HG02973 (cell line): ENCODE results near the gene ZSCAN5C.
"Not testable (repeated sequence)": the region's sequence is repeated elsewhere in the genome, so short reads cannot be mapped to it uniquely, and the experiment has no call there.

Experiments
- ATAC-seq: cut with Tn5 transposase; IDR thresholded peaks from one replicate; pipeline ENCODE4 v1.9.1; 2021; ENCODE audit warnings: moderate library complexity; ENCODE audit not compliant: unreplicated experiment

ZSCAN5C gene

DNA sequence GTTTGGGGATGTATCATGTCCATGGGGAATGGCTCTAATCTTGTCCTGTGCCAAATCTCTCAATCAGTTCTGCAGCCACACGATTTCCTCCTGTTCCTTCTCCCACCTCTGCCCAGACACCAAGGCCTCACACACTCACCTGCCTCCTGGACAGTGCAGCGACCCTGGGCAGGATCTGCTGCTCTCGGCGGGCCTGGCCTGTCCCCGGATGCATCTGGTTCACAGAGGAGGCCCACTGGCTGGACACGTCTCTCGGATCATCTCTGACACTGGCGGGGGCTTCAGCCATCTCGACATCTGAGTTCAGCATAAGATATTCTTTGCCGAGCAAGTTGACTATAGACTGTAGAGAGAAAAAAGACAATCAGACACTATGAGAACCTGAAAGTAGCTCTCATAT, 10.4 kb upstream of the ZSCAN5C start:
- no peak for ATAC-seq

DNA sequence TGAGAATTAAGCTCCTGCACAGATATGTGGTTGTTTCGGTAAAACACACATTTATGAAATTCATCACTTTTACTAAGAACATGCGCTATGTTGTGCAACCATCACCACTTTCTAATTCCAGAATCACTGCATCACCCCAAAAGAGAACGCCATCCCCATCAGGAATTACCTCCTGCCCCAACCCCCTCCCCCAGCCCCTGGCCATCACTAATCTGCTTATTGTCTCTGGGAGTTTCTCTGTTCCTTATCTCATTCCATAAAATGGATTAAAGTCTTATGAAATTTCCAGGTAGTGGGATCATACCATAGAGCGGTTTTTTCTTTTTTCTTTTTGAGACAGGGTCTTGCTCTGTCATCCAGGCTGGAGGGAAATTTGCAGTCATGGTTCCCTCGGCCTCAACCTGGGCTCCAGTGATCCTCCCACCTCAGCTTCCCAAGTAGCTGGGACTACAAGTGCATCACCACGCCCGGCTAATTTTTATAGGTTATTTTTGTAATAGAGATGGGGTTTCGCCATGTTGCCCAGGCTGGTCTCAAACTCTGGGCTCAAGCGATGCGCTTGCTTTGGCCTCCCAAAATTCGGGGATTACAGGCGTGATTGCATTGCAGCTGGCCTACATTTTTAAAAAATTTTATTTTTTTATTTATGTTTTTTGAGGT, 8.0 kb upstream of the ZSCAN5C start:
- ATAC-seq = no peak

DNA sequence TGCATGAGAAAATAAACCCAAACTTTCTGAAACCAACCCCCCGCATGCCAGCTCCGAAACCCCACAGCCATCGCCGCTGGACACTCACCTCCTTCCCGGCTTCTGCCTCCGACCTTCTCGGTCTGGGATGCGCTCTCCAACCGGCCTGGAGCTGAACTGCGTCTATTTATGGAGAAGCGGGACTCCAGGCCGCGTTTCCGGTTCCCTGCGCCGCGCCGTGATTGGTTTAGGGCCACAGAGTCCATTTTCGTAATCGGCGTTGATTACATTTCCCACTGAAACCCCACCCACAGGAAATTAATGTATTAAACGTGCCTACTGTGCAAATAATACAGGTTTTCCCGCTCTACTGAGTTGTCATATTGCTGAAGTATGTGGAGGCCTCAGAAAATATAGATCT, 4.4 kb upstream of the ZSCAN5C start, which contains the start of gene ZSCAN5B:
Gene ZSCAN5B, minus strand, starts transcription at position 138 of the 400 bp plus-strand sequence. CDS start 4,731 bp downstream, outside the sequence.
- not testable (repeated sequence) for ATAC-seq

DNA sequence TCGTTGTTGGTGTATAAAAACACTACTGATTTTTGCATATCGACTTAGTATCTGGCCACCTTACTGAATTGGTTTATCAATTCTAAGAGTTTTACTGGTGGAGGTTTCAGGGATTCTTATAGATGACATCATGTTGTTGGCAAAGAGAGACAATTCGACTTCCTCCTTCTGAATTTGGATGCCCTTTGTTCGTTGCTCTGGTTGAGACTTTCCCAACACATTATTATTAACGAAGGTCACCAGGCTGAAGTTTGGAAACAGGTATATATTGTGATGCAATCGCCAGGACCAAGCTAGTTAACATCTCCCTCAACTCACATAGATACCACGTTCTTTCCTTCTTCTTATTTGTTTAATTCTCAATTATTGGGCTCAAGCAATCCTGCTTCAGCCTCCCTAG, 2.4 kb upstream of the ZSCAN5C start:
- ATAC-seq = no peak

DNA sequence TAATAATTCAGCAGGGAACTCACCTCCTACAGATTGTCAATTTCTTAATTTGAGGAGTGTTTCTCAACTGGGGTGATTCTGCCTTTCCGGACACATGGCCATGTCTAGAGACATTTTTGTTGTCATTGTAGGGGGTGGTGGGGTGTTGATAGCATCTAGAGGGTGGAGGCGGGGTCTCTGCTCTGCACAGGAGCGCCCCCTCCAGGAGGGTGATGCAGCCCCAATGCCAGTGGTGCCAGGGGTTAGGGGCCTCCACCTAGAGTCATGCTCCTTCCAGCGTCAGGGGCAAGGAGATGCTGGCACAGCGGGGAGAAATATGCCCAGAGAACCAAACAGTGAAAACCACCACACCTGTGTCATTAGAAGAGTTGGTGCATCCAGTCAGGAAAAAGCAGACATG, 5.5 kb downstream of the ZSCAN5C start:
- ATAC-seq = not testable (repeated sequence)

DNA sequence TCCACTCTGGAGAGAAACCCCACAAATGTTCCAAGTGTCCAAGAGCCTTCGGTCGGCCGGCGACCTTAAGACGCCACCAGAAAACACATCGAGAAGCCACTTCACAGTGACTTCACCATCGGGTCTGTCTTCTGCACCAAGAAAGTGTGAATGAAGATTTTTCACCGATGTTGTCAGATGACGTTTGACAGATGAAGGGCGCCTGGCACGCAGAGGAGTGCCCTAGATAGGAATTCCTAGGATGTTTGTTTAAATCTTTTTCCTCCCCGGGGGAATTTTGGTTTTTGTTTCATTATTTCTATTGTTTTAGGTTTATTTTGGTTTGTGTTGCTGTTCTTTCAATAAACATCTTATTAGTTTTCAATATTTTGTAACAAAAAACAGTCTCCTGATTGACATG, 7.0 kb downstream of the ZSCAN5C start:
- no peak for ATAC-seq

DNA sequence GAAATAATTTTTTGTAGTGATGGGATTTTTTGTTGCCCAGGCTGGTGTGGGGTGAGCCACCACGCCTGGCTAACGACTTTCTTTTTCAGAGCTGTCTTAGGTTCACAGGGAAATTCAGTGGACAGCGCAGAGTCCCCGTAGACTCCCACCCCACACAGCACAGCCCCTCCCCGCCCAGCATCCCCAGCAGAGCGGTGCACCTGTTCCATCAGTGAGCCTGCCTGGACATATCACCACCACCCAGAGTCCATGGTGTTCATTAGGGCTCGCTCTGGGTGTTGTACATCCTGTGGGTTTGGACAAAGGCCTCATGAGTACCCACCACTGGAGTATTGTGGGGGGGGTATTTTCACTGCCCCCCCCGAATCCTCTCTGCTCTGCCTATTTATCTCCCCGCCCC, 8.0 kb downstream of the ZSCAN5C start:
- ATAC-seq = not testable (repeated sequence)

DNA sequence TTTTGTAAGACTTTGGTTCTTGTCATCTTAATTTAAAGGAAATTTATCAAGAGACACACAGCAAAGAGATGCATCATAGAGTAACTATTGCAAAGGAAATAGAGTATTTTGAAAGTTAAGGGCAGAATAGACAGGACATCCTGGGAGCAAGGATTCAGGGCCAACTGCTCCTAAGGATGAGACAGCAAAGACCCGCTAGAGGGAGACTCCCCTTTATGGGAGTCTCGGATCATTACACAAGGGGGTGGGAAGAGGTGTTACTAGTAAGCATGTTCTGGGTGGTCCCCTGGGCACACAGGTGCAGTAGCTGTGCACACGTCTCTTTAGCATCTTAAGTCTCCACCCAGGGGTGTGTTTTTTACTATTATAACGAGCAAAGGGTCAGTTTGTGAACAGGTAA, 9.6 kb downstream of the ZSCAN5C start:
- ATAC-seq = no peak

DNA sequence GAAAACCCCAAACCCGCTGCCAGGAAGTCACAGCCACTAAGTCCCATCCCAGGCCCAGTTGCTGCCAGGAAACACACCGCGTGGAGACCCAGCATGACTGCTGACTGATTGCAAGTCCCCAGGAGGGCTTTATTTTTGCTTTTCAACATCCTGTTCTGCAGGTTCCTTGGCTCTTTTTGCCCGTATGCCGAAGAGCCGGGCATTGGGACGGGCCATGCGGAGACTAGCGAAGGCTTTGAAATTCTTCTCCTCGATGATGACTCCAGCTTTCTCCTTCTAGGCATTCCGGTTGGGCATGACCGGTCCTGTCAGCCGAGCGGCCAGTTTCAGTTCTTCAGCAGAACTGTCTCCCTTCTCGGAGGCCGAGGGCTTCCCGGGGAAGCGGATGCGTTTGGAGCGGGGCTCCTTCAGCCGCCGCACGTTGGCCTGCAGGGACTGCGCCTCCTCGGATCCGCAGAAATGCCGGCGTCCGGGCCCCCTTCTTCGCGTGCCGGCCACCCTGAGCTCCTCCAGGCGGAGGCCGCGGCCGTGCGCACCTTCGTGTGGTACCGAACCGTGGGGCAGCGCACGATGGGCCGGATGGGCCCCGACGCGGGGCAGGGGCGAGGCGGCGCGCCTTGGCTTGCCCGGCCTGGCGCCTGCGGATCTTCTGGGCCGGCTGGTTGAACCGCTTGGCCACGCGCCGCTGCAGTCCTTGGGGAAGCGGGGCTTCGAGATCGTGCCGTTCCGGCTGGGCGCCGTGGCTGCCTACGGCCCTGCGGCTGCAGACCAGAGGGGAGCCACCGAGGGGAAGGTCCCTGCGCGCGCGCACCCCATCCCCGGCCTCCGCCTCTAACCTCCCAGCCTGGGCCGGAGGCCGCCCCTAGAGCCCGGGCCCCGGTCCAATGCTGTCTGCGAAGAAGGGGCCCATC, 15.2 kb downstream of the ZSCAN5C start:
- no peak for ATAC-seq

DNA sequence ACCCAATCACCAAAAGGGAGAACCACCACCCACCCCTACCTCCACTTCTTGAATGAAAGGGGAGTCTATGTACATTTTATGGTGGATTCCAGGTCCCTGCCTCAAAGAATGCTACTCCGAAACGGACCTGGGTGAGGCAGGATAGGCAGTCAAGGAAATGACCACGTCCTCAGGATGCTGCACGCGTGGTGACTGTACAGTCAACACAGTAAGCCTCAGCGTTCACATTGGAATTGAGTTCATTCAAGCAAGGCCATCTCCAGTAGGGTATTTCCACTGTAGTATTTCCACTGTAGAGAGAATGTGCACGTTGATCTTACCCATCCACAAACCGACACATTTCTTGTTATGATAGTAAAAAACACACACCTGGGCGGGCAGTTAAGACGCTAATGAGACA, 16.9 kb downstream of the ZSCAN5C start:
- ATAC-seq = no peak

DNA sequence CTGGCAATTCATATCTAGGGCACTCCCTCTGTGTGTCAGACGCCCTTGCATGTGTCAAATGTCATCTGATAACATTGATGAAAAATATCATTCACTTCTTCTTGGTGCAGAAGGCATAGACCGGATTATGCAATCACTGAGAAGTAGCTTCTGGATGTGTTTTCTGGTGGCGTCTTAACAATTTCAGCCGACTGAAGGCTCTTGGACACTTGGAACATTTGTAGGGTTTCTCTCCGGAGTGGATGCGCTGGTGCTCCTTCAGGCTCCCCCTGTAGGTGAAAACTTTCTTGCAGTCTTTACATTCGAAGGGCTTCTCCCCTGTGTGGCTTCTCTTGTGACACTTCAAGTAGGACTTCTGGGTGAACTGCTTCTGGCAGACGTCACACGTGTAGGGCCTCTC, 19.4 kb downstream of the ZSCAN5C start:
- not testable (repeated sequence) for ATAC-seq

DNA sequence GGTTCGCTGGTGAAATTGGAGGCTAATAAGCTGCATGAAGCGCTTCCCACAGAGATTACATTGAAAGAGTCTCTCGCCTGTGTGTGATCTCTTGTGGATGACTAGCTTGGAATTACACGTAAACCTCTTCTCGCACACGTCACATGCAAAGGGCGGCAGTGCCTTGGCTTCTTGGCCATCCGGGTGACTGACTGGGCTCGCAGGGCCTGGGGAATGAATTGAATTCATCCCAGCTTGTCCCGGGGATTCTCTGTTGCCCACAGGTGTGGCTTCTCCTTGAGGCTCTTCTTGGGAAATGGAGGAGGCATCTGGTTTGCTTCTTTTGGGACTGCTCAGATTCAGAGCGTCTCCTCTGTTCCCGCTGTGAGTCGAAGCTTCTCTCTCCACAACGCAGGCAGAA, 19.8 kb downstream of the ZSCAN5C start:
- ATAC-seq = no peak

DNA sequence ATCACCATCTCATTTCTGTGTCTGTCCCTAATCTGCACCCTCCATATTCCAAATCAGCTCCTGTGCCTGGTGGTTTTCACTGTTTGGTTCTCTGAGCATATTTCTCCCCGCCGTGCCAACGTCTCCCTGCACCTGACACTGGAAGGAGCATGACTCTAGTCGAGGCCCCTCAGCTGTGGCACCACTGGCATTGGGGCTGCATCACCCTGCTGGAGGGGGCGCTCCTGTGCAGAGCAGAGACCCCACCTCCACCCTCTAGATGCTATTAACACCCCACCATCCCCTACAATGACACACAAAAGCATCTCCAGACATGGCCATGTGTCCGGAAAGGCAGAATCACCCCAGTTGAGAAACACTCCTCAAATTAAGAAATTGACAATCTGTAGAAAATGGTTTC, 20.8 kb downstream of the ZSCAN5C start:
- no peak for ATAC-seq

DNA sequence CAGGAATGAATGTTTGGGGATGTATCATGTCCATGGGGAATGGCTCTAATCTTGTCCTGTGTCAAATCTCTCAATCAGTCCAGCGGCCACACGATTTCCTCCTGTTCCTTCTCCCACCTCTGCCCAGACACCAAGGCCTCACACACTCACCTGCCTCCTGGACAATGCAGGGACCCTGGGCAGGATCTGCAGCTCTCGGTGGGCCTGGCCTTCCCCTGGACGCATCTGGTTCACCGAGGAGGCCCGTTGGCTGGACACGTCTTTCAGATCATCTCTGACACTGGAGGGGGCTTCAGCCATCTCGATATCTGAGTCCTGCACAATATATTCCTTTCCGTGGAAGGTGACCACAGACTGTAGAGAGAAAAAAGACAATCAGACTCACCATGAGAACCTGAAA, 21.4 kb downstream of the ZSCAN5C start:
- ATAC-seq = no peak

DNA sequence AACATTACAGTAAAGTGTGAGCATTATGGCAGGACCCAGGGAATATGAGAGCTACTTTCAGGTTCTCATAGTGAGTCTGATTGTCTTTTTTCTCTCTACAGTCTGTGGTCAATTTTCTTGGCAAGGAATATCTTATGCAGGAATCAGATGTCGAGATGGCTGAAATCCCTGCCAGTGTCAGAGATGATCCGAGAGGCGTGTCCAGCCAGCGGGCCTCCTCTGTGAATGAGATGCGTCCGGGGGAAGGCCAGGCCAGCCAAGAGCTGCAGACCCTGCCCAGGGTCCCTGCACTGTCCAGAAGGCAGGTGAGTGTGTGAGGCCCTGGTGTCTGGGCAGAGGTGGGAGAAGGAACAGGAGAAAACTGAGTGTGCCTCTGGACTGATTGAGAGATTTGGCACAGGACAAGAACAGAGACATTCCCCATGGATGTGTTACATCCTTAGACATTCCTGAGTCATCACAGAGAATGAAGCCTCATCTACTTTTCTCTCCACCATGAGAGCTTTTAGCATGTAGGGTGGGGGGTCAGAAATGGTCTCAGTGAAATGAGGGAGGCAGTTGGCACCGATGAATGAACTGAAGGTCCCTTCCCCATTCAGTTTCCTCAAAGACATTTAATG, 43.2 kb downstream of the ZSCAN5C start:
- no peak for ATAC-seq

DNA sequence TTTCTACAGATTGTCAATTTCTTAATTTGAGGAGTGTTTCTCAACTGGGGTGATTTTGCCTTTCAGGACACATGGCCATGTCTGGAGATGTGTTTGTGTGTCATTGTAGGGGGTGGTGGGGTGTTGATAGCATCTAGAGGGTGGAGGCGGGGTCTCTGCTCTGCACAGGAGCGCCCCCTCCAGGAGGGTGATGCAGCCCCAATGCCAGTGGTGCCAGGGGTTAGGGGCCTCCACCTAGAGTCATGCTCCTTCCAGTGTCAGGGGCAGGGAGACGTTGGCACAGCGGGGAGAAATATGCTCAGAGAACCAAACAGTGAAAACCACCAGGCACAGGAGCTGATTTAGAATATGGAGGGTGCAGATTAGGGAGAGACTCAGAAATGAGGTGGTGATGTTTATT, 43.7 kb downstream of the ZSCAN5C start:
- not testable (repeated sequence) for ATAC-seq

DNA sequence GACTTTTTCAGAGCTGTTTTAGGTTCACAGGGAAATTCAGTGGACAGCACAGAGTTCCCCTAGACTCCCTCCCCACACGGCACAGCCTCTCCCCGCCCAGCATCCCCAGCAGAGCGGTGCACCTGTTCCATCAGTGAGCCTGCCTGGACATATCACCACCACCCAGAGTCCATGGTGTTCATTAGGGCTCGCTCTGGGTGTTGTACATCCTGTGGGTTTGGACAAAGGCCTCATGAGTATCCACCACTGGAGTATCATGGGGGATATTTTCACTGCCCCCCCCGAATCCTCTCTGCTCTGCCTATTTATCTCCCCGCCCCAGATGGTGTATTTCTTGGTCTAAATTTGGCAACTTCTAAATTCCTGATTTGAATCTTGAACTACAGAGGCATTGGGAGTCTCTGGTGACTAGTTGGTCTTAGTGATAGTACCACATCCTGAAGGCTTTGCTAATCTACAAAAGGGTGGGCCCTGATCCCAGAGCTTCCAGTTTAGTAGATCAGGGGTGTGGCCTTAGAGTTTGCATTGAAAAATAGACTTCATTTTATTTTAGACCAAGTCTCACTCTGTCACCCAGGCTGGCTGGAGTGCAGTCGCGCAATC, 46.8 kb downstream of the ZSCAN5C start:
- not testable (repeated sequence) for ATAC-seq

DNA sequence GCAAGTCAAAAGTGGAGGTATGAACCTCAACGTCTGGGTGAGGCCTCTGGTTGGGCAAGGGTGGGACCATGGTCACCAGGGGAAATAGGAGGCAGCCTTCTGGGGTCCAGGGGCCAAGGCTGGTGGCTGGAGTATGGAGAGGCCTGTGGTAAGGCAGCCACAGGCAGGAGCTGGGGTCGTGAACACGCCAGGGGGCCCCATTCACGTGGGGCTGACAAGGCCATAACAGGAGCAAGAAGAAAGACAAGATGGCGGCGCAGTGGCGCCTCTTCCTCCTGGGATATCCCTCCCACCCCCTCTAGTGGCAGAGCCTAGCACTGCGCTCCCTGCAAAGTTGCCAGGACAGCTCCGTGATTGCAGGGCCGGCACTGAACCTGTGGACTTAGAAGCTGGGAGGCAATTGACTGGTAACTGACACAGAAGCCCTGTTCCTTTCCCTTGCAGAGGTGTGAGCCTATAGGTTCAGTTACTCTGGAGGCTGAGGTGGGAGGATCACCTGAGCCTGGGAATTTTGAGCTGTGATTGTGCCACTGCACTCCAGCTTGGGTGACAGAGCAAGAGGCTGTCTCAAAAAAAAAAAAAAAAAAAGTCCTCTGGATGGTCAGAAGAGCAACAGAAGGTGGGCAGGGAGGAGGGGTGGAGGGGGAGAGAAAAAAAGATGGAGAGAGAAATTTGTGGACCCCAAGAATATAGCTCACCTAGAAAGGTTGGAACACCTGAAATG, 50.8 kb downstream of the ZSCAN5C start:
- no peak for ATAC-seq

DNA sequence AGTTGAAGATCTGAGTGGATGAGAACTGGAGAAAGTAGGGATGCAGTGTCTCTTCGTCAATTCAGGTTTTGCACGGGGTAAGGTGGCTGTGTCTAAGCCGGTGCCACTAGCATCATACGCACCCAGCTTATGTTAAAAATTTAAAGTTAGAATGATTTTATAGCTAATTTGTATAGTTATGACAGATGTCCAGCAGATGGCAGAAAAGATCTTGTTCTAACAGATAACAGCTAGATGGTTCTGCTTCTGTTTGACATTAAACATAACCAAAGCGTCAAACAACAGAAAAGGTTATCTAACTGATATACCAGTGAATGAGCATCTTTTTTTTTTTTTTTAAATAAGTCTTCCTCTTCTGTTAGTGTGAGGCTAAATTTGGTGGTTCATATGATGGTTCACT, 51.7 kb downstream of the ZSCAN5C start:
- ATAC-seq = no peak

DNA sequence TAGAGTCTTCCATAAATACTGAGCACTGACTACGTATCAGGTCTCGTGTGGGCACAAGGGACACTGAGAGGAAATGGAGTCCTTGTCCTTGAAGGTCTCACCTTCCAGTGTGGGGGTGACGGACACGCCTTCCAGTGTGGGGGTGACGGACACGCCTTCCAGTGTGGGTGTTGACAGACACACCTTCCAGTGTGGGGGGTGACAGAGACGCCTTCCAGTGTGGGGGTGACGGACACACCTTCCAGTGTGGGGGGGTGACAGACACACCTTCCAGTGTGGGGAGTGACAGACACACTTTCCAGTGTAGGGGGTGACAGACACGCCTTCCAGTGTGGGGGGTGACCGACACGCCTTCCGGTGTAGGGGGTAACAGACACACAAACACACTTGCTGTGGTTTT, 56.2 kb downstream of the ZSCAN5C start:
- no peak for ATAC-seq
